NCI-H82 (cell line): ENCODE results near the gene EIF4G3.
"Not testable (repeated sequence)": the region's sequence is repeated elsewhere in the genome, so short reads cannot be mapped to it uniquely, and the experiment has no call there.

ENCODE experiments used
- DNase-seq: peaks from one replicate; lab custom pipeline; 2025; lab: John Stamatoyannopoulos, UW

The EIF4G3 gene

DNA sequence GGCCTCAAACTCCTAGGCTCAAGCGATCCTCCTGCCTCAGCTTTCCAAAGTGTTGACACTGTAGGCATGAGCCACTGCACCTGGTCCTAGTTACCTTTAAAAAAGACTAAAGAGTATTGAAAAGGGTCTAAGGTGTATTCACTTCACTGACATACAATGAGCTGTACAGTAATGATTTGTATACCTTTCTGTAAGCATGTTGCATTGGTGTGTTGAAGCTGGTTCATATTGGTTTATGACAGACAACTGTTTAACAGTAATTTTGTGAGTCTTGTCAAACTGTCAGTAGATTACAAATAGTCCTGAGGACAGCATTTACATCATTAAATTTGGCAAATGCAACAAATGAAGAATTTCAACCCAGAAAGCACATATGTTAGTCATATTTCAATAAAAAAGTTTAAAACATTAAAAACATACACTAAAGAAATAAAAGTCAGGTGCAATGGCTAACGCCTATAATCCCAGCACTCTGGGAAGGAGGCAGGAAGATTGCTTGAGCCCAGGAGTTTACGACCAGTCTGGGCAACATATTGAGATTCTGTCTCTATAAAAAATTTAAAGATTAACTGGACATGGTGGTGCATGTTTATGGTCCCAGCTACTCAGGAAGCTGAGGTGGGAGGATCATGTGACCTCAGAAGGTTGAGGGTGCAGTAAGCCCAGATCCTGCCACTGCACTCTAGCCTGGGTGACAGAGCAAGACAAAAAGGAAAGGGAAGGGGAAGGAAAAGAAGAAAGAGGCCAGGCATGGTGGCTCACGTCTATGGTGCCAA lies 301.3 kb downstream of the EIF4G3 start:
- no peak for DNase-seq

DNA sequence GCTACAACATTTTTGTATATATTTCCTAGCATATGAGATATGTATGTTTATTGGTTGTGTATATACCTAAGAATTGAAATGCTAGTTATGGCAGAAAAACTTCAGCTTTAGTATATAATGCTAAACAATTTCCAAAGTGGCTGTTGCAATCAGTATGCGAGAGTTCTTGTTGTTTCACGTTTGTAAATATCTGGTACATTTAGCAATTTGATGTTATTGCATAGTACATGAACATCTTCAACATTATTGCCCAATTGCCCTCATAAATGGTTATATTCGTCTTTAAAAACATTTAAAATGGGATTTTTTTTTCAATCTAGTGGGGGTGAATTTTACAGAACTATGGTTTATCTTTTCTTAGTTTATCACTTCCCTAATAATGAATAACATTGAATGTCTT lies 303.4 kb downstream of the EIF4G3 start:
- DNase-seq = no peak

DNA sequence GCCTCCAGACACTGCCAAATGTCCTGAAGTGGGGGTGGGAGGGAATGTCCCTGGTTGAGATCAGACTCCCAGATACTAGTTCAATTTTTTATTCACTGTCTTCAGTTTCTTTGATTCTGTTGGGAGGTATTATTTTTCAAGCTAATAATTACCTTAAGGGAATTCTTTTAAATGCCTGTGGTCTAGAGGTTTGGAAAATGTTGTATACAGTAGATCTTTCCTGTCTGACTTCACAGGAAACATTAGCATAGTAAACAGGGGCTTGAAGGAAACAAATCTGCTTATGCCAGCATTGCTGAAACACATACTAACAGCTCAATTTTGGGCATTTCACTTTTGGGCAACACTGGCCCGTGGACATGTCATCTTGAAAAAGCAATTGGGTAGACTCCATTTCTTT lies 305.3 kb downstream of the EIF4G3 start:
- no peak for DNase-seq

DNA sequence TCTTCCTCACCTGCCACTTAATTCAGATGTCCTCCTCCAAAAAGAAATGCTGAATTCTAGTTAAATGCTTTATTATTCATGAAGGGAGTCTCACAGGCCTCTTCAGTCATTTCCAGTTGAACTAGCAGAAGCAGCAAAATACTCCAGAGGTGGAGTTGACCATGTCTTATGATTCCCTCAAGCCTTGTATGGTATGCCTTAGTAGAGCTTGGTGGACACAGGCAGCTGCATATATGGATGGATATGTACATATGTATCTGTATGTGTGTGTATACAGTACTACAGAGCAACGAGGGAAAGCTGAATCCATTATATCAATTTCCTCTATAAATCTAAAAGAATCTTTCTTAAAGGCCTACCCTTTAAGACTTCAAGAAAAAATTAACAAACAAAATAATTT lies 306.0 kb downstream of the EIF4G3 start:
- no peak for DNase-seq

DNA sequence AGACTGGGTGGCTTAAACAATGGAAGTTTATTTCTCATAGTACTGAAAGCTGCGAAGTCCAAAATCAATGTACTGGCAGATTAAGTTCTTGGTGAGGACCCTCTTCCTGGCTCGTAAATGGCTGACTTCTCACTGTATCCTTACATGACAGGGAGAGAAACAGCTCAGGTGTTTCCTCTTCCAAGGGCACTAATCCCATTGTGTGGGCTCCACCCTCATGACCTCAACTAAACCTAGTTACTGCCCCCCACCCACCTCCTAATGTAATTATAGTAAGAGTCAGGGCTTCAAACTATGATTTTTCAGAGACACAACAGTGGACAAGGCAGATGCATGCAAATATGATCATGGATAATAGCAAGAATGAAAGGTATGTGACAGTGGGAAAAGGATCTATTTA lies 308.4 kb downstream of the EIF4G3 start:
- DNase-seq = peak; percentile 92

DNA sequence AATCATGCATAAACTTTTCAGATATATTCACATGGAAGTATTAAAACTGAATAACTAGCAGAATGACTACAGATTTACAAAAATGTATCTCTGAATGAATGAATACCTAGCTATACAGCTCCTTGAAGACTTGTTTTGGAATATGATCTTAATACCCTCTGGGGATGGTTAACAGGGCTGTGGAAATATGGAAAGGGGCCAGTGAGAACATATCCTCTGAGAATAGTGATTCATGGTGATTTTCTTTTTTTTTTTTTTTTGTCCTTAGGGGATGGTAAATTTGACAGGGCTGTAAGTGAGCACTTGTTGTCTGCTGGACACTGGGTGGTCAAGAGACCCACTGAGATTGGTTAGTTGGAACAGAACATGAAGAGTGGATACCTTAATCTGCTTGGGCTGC lies 308.9 kb downstream of the EIF4G3 start:
- no peak for DNase-seq

DNA sequence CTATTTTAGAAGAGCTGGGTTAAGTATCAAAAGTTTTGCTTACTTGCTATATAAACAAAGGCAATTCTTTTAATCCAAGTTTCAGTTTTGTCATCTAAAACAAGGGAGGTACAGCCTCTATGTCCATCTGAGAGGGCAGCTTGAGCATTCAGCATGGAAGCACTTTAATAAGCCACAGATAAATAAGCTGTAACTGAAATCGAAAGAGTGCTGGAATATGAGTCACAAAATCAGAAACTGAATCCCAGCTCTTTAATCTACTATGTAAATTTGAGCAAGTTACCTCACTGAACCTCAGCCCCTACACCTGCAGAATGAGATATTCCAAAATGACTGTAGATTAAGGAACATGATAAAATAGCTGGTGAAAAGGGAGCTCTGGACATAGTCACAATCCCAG lies 309.6 kb downstream of the EIF4G3 start:
- DNase-seq = no peak

DNA sequence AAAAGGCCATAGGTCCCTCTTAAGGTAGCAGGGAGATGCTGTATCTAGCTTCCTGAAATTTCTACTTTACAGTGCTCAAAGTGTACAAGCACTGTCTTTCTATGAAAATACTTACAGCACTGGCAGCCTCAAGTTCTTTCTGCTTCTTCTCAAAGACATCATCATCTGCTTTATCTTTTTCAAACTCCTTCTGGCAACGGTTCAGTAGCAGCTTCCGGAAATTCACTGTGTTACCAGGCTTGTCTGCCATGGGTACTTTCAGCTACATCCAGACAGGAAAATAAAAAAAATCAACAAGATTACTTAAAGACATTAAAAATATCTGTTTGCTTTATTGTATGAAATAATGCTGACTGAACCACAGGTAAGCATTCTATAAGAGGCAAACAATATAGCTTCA lies 311.7 kb downstream of the EIF4G3 start:
- DNase-seq = no peak

DNA sequence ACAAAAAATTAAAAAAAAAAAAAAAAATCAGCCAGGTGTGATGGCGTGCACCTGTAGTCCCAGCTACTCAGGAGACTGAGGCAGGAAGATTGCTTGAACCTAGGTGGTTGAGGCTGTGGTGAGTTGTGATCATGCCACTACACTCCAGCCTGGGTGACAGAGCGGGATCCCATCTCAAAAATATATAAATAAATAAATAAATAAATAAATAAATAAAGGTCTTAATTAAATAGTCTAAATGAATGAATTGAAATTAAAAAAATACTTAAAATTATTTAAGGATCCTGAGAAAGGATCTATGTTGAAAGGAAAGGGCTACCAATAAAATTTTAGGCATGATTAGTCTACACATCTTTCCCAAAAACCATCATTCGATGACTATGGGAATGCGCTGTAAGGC lies 322.2 kb downstream of the EIF4G3 start:
- DNase-seq = no peak

DNA sequence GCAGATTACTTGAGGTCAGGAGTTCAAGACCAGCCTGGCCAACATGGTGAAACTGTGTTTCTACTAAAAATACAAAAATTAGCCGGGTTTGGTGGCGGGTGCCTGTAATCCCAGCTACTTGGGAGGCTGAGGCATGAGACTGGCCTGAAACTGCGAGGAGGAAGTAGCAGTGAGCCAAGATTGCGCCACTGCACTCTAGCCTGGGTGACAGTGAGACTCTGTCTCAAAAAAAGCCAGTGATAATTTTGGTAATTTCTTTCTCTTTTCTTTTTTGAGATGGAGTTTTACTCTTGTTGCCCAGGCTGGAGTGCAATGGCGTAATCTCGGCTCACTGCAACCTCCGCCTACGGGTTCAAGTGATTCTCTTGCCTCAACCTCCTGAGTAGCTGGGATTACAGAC lies 324.9 kb downstream of the EIF4G3 start:
- DNase-seq = not testable (repeated sequence)

DNA sequence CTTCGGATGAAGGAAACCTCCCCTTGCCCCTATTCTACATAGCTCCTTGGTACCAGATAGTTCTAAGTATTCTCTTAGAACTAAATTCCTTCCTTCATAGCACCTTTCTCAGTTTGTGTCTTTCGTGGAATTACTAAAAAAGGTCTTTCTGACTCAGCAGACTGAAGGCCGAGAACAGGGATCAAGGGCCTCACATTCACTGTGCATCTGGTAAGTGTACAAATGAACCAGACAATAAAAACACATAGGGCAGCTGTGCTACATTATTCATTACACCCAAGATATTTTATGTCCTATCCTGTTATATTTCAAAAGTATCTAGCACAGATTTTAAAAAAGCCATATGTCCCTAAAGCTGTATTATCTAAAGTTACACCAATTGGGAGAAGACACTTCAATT lies 326.7 kb downstream of the EIF4G3 start:
- DNase-seq = no peak

DNA sequence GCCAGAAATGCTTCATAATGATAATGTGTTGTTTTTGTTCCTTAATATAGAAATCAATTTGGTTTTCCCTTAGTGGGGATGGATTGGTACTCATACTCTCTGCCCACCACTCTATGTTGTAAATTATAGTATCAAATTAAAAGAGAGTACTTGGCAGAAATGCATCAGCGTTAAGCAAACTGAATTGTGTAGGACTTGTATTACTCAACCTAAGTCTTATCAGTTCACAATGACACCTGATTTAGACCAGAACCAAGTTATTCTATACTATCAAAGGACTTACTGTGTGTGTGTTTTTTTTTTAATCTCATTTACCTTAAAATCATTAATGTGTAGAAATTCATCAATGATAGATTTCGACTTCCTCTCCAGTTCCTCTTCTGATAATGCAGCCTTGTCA lies 327.6 kb downstream of the EIF4G3 start:
- no peak for DNase-seq

DNA sequence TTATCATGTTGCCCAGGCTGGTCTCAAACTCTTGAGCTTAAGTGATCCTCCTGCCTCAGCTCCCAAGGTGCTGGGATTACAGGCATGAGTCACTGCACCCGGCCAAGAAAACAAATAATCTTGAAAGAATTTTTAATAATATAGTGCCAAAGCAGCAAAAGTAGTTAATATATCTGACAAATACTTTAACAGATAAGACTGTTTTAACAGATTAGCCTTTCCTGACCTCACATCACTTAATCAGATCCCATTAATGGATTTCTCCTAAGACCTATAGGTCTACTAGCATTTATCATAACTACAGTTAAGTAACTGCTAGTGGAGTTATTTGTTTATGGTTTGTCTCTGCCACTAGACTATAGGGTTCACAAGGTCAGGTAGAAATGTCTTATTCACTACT lies 328.5 kb downstream of the EIF4G3 start:
- DNase-seq = peak; percentile 77

DNA sequence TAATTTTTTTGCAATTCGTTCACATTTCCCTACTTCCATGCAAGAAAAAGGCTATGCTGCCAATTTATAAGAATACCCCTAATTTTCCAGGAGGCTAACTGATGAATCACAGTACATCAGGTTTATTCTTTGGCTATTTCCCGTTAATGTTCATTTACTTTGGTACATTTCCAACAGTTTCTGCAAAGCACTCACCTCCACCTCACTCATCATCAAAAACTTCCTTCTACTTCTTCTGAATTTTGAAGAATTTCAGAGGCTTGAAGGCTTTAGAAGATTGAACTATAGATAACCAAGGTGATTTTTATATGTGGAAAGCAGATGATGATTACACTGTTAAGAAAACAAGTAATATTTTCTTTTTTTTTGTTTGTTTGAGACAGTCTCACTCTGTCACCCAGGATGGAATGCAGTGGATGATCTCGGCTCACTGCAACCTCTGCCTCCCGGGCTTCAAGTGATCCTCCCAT lies 329.1 kb downstream of the EIF4G3 start:
- DNase-seq = no peak

DNA sequence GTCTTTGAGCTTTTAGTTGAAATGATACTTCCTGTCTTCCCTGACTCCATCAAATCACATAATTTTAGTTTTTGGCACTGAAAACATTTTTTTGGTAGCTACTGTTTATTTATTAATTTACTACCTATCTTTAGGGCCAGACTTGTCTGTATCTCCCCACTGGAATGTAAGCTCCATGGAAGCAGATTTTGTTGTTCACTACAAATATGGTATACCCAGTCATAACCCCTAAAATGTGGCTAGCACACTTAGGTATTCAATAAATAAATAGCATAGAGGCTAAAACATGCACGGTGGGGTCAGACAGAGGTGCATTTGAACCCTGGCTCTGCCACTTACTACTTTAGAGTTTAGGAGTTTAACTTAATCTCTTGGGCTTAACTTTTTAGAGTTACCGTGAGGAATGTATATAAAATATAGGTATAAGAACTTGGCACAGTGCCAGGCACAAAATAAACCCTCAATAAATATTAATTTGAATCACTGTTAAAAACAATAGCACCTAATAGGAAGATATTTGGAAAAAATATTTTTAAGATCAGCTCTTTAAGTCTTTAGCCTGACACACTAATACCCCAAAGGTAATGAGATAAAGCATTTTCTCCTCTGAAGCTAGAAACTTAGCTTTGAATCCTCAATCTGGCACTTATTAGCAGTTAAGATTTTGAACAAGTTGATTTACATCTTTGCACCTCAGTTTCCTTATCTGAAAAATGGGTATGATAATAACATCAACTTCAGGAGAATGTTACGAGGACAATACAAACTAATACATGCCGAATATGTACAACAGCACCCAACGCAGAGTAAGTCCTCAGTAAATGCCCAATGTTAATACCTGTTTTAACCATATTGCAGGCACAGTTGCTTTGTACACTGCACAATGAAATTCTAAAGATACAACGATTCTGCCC lies 330.0 kb downstream of the EIF4G3 start:
- DNase-seq = peak; percentile 34

DNA sequence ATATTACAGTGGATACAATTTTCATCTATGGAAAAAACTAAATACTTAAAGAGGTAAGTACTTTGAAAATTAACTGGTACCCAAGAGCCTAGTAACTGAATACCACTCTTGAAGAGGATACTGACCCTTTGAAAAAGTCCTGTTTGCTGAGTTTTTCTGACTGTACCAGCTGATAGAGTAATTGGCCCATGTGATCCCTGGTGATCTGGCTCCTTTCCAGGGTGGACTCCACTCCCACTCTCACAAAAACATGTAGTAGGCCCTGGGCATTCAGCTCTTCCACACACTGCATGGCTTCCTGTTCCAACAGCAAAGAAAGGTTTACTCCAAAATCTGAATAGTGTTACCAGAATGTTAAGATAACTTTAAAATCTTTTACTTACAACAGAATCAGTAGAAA lies 336.0 kb downstream of the EIF4G3 start:
- no peak for DNase-seq

DNA sequence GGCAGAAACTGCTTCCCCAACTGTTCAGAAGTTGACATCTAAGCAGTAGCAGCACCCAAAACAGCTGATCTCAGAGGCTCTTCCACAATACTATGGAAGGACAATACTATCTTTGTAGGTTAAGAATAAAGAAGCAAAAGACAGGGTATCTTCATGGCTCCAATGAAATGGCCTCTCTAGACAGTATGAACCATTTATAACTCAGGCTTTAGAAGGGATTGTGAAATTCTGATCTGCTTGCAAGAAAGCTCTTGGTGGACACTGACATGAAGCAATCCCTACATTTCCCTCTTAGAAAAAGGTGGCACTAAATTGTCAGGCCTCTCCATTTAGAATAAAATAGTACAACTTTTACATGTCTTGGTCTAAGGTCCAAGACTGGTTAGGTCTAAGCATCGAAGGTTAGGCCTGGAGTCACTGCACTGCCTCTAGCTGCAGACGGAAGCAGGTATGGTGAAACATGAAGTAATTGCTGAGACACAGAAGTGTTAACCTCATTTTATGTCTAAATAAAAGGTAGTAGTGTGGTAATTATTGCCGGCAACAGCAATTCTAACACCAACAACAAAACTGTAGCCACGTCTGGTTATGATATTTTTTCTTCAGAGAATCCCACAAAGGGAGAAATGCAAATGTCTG lies 339.0 kb downstream of the EIF4G3 start:
- no peak for DNase-seq

DNA sequence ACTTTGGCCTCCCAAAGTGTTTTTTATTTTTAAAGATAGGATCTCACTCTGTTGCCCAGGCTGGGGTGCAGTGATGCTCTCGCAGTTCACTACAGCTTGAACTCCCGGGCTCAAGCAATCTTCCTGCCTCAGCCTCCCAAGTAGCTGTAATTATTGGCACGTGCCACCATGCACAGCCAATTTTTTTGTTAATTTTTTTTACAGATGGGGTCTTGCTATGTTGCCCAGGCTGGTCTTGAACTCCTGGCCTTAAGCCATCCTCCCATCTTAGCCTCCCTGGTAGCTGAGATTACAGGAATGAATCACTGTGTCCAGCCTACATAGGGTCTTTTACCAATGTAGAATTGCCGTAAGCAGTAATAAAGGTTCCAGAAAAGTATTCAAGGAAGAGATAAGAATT lies 340.5 kb downstream of the EIF4G3 start:
- no peak for DNase-seq

DNA sequence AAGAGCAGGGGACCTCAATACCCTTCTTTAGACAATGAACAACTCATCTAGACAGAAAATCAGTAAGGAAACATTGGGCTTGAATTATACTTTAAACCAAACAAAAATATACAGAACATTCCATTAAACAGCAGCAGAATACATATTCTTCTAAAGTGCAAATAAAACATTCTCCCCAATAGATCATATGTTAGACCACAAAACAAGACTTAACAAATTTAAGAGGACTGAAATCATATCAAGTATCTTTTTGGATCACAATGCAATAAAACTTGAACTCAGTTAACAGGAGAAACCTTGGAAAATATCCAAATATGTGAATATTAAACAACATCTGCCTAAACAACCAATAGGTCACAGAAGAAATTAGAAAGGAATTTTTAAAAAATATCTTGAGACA lies 341.9 kb downstream of the EIF4G3 start:
- no peak for DNase-seq

DNA sequence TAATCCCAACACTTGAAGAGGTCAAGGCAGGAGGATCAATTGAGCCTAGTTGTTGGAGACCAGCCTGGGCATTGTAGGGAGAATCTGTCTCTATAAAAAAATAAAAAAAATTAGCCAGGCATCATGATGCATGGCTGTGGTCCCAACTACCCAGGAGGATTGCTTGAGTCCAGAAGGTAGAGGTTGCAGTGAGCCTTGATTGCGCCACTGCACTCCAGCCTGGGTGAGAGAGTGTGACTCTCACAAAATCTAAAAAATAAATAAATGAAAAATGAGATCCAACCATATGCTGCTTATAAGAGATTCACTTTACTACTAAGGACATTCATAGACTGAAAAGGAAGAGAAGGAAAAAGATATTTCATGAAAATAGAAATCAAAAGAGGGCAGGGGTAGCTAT lies 342.5 kb downstream of the EIF4G3 start:
- no peak for DNase-seq

DNA sequence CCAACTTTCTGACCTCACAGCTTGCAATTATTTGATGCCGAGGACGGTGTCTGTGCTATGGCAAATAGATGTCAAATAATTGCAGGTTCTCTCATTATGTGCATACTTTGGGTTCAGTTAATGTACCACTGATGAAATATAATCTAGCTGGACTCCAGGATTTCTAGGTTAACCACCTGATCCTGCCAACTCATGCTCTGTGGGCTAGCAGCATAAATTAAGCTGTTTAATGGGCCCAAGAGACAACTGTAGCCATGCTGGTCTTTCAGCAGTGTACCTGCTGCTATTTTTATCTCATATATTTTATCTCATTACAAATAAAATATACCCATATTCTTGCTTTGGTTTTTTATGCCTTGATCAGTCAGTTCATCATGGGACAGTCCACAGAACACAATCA lies 346.3 kb downstream of the EIF4G3 start:
- no peak for DNase-seq

DNA sequence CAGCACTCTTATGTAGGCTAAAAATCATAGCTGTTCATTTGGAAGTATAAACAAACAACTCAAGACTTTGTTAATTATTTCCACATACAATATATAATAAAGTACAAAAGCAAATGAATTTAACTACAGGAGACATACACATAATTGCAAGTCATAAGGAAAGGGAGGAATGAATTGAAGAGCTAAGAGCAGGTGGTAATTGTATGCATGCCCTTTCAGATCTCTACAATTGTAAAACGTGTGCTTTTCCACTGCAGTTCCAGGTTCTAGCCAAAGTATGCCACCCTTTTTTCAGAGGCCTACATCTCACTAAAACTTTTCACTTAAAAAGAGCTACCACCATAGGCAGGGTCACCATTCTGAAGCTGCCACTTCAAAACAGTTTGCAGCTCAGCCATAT lies 346.8 kb downstream of the EIF4G3 start:
- DNase-seq = no peak

DNA sequence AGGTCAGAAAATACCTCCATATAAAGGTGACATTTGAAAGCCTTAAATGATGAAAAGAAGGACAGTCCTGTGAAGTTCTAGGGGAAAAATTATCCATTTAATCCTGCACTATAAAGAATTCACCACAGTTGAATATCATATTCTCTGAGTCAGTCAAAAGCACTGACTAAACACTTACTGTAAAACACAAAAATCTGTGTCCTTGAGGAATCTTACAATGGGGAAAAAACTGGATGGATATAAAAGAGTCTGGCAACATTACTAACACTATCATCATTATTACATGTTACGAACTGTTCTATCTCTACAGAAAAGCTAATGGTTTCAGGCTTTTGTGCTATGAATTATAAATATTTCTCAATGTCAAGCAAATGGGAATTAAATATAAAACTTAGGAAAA lies 347.2 kb downstream of the EIF4G3 start:
- DNase-seq = no peak
